Fibroblast of lung (primary cell): Measurements from ENCODE around the gene CDC16. TPM values are rescaled to one million over a fixed set of nuclear protein-coding genes. Genes with fewer than 3 reads are reported as not detected.

ENCODE experiments used
- DNase-seq, 2 donors: peaks; one replicate each; pipeline versions ENCODE4 v3.0.0 to v3.0.0-alpha.2; 2010; ENCODE audit warnings: low read depth in 2 of 2
- H2AFZ ChIP-seq: 2 replicates; pipeline ENCODE4 v1.5.1; 2012; ENCODE audit warnings: low read length, control low read depth, inconsistent platforms
- H3K27ac ChIP-seq: 2 replicates; pipeline ENCODE4 v1.5.1; 2011; ENCODE audit warnings: low read length, control low read depth; ENCODE audit not compliant: insufficient read depth
- H3K27me3 ChIP-seq: 2 replicates; pipeline ENCODE4 v1.5.1; 2011; ENCODE audit warnings: mild to moderate bottlenecking, low read length; ENCODE audit not compliant: control insufficient read depth, insufficient read depth
- H3K36me3 ChIP-seq: 2 replicates; pipeline ENCODE4 v1.5.1; 2011; ENCODE audit warnings: low read length; ENCODE audit not compliant: control insufficient read depth, insufficient read depth
- H3K4me1 ChIP-seq: 2 replicates; pipeline ENCODE4 v1.5.1; 2011; ENCODE audit warnings: low read length; ENCODE audit not compliant: control insufficient read depth, insufficient read depth; ENCODE audit errors: extremely low read depth
- H3K4me2 ChIP-seq: 2 replicates; pipeline ENCODE4 v1.5.1; 2011; ENCODE audit warnings: low read length, control low read depth; ENCODE audit not compliant: insufficient read depth; ENCODE audit errors: extremely low read depth
- H3K4me3 ChIP-seq, 4 experiments: fragments of 200-600 bp in 1 of 4; sonication (generic) in 1 of 4; replicated peaks in 1 of 4; 2 replicates each; pipeline ENCODE4 v1.5.1; 2011 to 2016; ENCODE audit warnings: low read length in 4 of 4, low read depth in 3 of 4, mild to moderate bottlenecking in 3 of 4, control low read depth in 2 of 4, inconsistent platforms in 1 of 4, mixed read lengths in 1 of 4; ENCODE audit not compliant: insufficient read depth in 1 of 4; ENCODE audit errors: control extremely low read depth in 1 of 4
- H3K79me2 ChIP-seq: 2 replicates; pipeline ENCODE4 v1.5.1; 2012; ENCODE audit warnings: mild to moderate bottlenecking, low read length, inconsistent platforms; ENCODE audit not compliant: control insufficient read depth, insufficient read depth
- H3K9ac ChIP-seq: 2 replicates; pipeline ENCODE4 v1.5.1; 2011; ENCODE audit warnings: mild to moderate bottlenecking, low read length, control low read depth; ENCODE audit not compliant: insufficient read depth
- H3K9me3 ChIP-seq: 2 replicates; pipeline ENCODE4 v1.5.1; 2012; ENCODE audit warnings: low read depth, low read length; ENCODE audit not compliant: control insufficient read depth, insufficient read depth
- H4K20me1 ChIP-seq: 2 replicates; pipeline ENCODE4 v1.5.1; 2011; ENCODE audit warnings: low read length; ENCODE audit not compliant: control insufficient read depth, insufficient read depth; ENCODE audit errors: extremely low read depth
- EZH2 ChIP-seq: IDR thresholded peaks from 2 replicates; pipeline ENCODE4 v1.5.1; 2012; ENCODE audit warnings: low read length, control low read depth, mild to moderate bottlenecking; ENCODE audit errors: missing control alignments
- polyA minus RNA-seq: library from RNA; depleted of rRNA, polyadenylated mRNA; stranded (reverse); fragments of >200 nt; gene quantifications from 2 replicates; pipeline ENCODE4 v1.2.3, GENCODE V29; 2011; ENCODE audit warnings: low replicate concordance
- polyA plus RNA-seq, 2 donors: library from polyadenylated mRNA; depleted of rRNA in 1 of 2; stranded (reverse) in 1 of 2; unstranded in 1 of 2; fragments of >200 nt; gene quantifications; 2 replicates each; pipeline ENCODE4 v1.2.1, GENCODE V29; 2011 to 2012; ENCODE audit warnings: missing spikeins in 1 of 2
- total RNA-seq: library from RNA; depleted of rRNA; stranded (reverse); fragments of >200 nt; gene quantifications from 2 replicates; pipeline ENCODE4 v1.2.1, GENCODE V29; 2014
- TF ChIP-seq, protein P1 (sequence below), 2 donors: IDR thresholded peaks in 1 of 2; conservative IDR thresholded peaks in 1 of 2; 1 replicate in 1 of 2; 2 replicates in 1 of 2; pipeline ENCODE4 v1.5.1; 2011 to 2012; ENCODE audit warnings: low read length in 2 of 2, control low read depth in 1 of 2, inconsistent platforms in 1 of 2, low read depth in 1 of 2, mild to moderate bottlenecking in 1 of 2

CDC16 gene, protein sequence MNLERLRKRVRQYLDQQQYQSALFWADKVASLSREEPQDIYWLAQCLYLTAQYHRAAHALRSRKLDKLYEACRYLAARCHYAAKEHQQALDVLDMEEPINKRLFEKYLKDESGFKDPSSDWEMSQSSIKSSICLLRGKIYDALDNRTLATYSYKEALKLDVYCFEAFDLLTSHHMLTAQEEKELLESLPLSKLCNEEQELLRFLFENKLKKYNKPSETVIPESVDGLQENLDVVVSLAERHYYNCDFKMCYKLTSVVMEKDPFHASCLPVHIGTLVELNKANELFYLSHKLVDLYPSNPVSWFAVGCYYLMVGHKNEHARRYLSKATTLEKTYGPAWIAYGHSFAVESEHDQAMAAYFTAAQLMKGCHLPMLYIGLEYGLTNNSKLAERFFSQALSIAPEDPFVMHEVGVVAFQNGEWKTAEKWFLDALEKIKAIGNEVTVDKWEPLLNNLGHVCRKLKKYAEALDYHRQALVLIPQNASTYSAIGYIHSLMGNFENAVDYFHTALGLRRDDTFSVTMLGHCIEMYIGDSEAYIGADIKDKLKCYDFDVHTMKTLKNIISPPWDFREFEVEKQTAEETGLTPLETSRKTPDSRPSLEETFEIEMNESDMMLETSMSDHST
- total RNA-seq (43.4 and 52.2 TPM in 2 replicates), polyA plus RNA-seq (76.9 and 101 TPM in 2 replicates), polyA minus RNA-seq (14.1 and 53.6 TPM in 2 replicates)
- 61.5 and 65.5 TPM in 2 replicates for polyA plus RNA-seq (2012)

DNA sequence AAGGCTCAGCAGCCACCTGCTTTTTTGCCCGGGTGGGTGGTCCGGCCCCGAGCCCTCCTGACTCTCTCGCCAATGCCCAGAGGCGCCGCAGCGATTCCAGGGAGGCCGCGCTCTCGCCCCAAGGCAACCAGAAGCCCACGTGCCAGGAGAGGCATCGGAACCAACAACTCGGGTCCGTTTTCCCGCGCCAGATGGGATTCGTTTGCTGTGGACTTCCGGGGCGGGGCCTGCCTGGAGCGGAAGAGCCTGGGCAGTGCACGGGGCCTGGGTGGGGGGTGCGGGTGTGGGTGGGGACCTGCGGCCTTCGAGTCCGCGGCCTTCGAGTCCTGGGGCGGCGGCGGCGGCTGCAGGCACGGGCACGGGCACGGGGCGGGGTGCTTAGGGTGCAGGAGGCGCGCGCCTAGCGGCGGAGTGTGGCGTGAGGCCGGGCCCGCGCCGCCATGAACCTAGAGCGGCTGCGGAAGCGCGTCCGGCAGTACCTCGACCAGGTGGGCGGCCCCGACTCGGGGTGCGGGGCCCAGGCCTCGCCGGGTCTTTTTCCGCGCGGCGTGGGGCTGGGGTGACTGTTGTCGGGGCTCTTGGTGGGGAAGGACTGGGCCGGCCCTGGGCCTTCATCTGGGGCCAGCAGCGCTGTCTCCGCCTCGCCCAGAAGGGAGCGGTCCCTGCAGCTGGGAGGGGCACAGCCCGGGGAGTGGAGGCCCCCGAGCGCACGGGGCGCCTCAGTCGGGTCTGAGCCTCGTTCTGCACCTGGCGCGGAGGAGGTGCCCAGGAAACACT lies at the start of gene CDC16:
Gene CDC16, plus strand, starts transcription at position 253 of the 777 bp plus-strand sequence. Its CDS starts 188 bp downstream, at position 441.
- Histone ChIP-seq H3K9me3 (no peaks in the 10 kb centered on the region), H3K36me3 (peaks cover 3% of the 10 kb centered on the region), H2AFZ (peak within 1 kb of the TSS; percentile 66), H4K20me1 (no peaks in the 10 kb centered on the region), H3K27ac (peak within 1 kb of the TSS; percentile 61), H3K4me2 (peak within 1 kb of the TSS; percentile 99), H3K9ac (peak within 1 kb of the TSS; percentile 69), H3K4me3 (peak within 1 kb of the TSS; percentile 85 to 99 (median 92)), H3K79me2 (peaks cover 26% of the 10 kb centered on the region), H3K4me1 (no peaks in the 10 kb centered on the region), H3K27me3 (peaks cover 3% of the 10 kb centered on the region)
- TF ChIP-seq, protein P1, sequence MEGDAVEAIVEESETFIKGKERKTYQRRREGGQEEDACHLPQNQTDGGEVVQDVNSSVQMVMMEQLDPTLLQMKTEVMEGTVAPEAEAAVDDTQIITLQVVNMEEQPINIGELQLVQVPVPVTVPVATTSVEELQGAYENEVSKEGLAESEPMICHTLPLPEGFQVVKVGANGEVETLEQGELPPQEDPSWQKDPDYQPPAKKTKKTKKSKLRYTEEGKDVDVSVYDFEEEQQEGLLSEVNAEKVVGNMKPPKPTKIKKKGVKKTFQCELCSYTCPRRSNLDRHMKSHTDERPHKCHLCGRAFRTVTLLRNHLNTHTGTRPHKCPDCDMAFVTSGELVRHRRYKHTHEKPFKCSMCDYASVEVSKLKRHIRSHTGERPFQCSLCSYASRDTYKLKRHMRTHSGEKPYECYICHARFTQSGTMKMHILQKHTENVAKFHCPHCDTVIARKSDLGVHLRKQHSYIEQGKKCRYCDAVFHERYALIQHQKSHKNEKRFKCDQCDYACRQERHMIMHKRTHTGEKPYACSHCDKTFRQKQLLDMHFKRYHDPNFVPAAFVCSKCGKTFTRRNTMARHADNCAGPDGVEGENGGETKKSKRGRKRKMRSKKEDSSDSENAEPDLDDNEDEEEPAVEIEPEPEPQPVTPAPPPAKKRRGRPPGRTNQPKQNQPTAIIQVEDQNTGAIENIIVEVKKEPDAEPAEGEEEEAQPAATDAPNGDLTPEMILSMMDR (conservative IDR thresholded peaks at IDR 0.05 in 1 of 2, IDR thresholded peaks at IDR 0.05 in 1 of 2; ENCODE audit: low read depth in 1 of 2, low read length in 2 of 2), result no peak
- TF ChIP-seq EZH2, result no peak
- peak; percentile 90 to 94 for DNase-seq

GRCh38 chr13:114185182-114185971 lies 49.3 kb upstream of the CDC16 start:
- no peak overlapping the region for H3K27ac ChIP-seq
- no peak overlapping the region for H3K4me2 ChIP-seq
- no peaks in the 10 kb centered on the region for H3K4me1 ChIP-seq
- H3K9ac ChIP-seq, result no peak overlapping the region
- no peaks in the 10 kb centered on the region for H3K79me2 ChIP-seq
- peaks cover 9% of the 10 kb centered on the region for H3K27me3 ChIP-seq
- H2AFZ ChIP-seq, result no peak overlapping the region
- H3K9me3 ChIP-seq, result no peaks in the 10 kb centered on the region
- no peak for TF ChIP-seq EZH2
- TF ChIP-seq, protein P1 (conservative IDR thresholded peaks at IDR 0.05 in 1 of 2, IDR thresholded peaks at IDR 0.05 in 1 of 2; ENCODE audit: low read depth in 1 of 2, low read length in 2 of 2), result no peak
- no peak for DNase-seq
- H4K20me1 ChIP-seq, result no peaks in the 10 kb centered on the region
- no peak overlapping the region for H3K4me3 ChIP-seq
- H3K36me3 ChIP-seq, result no peaks in the 10 kb centered on the region
